Peyer's patch (tissue), 4 donors: Measurements from ENCODE around the gene NBAS. TPM values are rescaled to one million over a fixed set of nuclear protein-coding genes. Genes with fewer than 3 reads are reported as not detected.

Experiments
- DNase-seq, 3 donors: peaks; one replicate each; pipeline ENCODE4 v3.0.0-alpha.2; 2017 to 2019
- H3K27ac ChIP-seq, 4 donors: fragments of 200-600 bp; sonication (generic); one replicate each; pipeline ENCODE4 v1.5.1; 2016 to 2019
- H3K27me3 ChIP-seq, 2 donors: fragments of 200-600 bp; sonication (generic); one replicate each; pipeline ENCODE4 v1.5.1; 2019
- H3K36me3 ChIP-seq, 3 donors: fragments of 200-600 bp; sonication (generic); one replicate each; pipeline ENCODE4 v1.5.1; 2016 to 2019
- H3K4me1 ChIP-seq, 4 donors: fragments of 200-600 bp; sonication (generic); one replicate each; pipeline ENCODE4 v1.5.1; 2016 to 2019
- H3K4me3 ChIP-seq, 4 donors: fragments of 200-600 bp; sonication (generic); 1 replicate in 3 of 4; 2 replicates in 1 of 4; pipeline ENCODE4 v1.5.1; 2016 to 2019; ENCODE audit warnings: mild to moderate bottlenecking in 1 of 4
- H3K9me3 ChIP-seq, 4 donors: fragments of 200-600 bp; sonication (generic); one replicate each; pipeline ENCODE4 v1.5.1; 2016 to 2019; ENCODE audit warnings: mild to moderate bottlenecking in 1 of 4
- POLR2A ChIP-seq, 2 donors: fragments of 450-650 bp; IDR thresholded peaks; one replicate each; pipeline ENCODE4 v1.5.1; 2017; ENCODE audit warnings: antibody characterized with exemption in 2 of 2, mild to moderate bottlenecking in 2 of 2, moderate library complexity in 2 of 2
- total RNA-seq, 4 donors: library from RNA; depleted of rRNA; stranded (reverse); fragments of >200 nt; gene quantifications; one replicate each; pipeline ENCODE4 v1.1.0, GENCODE V29; 2016
- TF ChIP-seq, protein P1 (sequence below), 6 experiments: fragments of 450-650 bp in 4 of 6; fragments of 200-600 bp in 2 of 6; sonication (generic) in 1 of 6; IDR thresholded peaks; one replicate each; pipeline ENCODE4 v1.5.1; 2017 to 2019; ENCODE audit warnings: antibody characterized with exemption in 6 of 6, mild to moderate bottlenecking in 3 of 6, moderate library complexity in 1 of 6

NBAS gene
- total RNA-seq, 4 donors from 2014 or later = 43.2 to 70.2 (median 55.3) TPM

DNA sequence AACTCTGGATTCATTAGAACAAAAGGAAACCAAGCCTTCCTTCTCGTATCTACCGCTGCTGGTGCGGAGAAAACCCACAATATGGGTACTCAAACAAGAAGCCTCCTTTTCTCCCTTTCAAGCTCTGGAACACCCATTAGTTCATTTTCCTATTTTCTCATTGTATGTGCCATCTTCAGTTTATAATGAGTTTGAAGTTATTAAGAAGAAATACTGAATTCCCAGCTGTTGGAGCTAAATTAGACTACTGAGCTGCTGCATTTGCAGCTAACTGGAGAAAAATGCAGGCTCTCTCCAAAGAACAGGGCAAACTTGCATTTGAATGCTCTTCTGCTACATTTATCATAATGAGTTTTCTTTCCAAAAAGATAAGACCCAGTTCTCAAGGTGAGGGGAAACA lies 398.5 kb downstream of the NBAS start:
- Histone ChIP-seq H3K27me3 (no peaks in the 10 kb centered on the region), H3K4me3 (no peak overlapping the region), H3K36me3 (peaks cover 0 to 17% (median 0%) of the 10 kb centered on the region in 3 donors), H3K4me1 (no peaks in the 10 kb centered on the region), H3K27ac (no peak overlapping the region), H3K9me3 (no peaks in the 10 kb centered on the region)
- TF ChIP-seq POLR2A (IDR thresholded peaks at IDR 0.05) = no peak
- TF ChIP-seq, protein P1, sequence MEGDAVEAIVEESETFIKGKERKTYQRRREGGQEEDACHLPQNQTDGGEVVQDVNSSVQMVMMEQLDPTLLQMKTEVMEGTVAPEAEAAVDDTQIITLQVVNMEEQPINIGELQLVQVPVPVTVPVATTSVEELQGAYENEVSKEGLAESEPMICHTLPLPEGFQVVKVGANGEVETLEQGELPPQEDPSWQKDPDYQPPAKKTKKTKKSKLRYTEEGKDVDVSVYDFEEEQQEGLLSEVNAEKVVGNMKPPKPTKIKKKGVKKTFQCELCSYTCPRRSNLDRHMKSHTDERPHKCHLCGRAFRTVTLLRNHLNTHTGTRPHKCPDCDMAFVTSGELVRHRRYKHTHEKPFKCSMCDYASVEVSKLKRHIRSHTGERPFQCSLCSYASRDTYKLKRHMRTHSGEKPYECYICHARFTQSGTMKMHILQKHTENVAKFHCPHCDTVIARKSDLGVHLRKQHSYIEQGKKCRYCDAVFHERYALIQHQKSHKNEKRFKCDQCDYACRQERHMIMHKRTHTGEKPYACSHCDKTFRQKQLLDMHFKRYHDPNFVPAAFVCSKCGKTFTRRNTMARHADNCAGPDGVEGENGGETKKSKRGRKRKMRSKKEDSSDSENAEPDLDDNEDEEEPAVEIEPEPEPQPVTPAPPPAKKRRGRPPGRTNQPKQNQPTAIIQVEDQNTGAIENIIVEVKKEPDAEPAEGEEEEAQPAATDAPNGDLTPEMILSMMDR (IDR thresholded peaks at IDR 0.05) = no peak
- no peak for DNase-seq

DNA sequence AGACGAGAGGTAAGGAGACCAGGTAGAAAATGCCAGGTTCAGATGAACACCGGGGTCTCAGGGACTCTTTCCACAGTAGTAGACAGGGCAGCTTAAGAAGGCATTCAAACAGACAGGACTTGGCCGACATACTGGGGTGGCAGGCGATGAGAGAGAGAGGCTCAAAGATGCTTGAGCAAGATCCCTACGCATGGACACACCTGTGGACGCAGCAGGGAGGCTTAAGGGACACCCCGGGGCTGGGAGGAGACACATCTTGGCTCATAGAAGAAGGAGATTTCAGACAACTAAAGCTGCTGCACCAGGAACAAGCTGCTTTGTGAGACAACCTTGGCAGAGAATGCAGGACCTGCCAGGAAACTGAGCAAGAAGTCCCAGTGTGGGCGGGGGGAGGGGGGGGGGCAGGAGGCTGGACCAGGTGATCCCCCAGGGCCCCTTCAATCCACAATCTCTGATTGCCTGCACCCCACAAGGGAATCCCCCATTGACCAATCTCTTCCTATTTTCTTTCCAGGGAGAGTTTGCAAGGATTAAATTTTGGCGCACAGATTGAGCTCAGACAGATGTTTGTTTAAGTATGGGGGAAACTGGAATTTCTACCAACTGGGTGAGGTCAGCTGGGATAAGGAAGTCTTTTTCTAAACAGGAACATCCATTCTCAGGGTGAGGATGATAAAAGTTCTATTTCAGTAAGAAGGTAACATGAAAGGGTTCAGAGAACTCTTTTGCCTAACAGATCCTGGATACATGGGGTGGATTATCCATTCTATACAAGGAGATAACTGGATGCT lies 400.7 kb downstream of the NBAS start:
- no peak overlapping the region for H3K4me3 ChIP-seq
- no peak for DNase-seq

DNA sequence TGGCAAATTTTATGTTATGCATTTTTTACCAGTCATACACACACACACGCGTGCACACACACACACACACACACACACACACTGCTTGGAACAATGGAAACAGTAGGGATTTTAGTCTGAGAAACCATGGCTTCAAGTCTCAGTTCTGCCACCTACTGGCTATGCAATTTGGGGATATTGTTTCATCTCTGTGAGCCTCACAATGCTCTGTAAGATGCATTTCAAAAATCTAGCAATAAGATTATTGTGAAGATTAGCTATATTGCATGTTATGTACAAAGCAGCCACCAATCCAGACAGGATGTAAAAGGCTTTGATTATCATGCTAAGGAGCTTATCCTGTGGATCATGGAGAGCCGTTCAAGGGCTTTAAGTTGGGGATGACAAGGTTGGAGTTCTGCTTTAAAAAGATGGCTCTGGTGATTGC lies 401.4 kb downstream of the NBAS start:
- Histone ChIP-seq H3K36me3 (no peaks in the 10 kb centered on the region), H3K4me1 (no peaks in the 10 kb centered on the region), H3K27ac (no peak overlapping the region), H3K27me3 (no peaks in the 10 kb centered on the region), H3K4me3 (no peak overlapping the region), H3K9me3 (no peaks in the 10 kb centered on the region)
- DNase-seq = no peak
- no peak for TF ChIP-seq POLR2A (IDR thresholded peaks at IDR 0.05)
- TF ChIP-seq, protein P1 (IDR thresholded peaks at IDR 0.05) = peak in 5 of 6 experiments; percentile 19 to 56 (median 48)

More for the DNA sequence above, 400.7 kb downstream of the NBAS start:
- no peak for TF ChIP-seq POLR2A (IDR thresholded peaks at IDR 0.05)
- TF ChIP-seq, protein P1 (IDR thresholded peaks at IDR 0.05) = no peak
- H3K4me1 ChIP-seq = no peaks in the 10 kb centered on the region
- H3K9me3 ChIP-seq = no peaks in the 10 kb centered on the region
- no peaks in the 10 kb centered on the region for H3K27me3 ChIP-seq
- no peaks in the 10 kb centered on the region for H3K36me3 ChIP-seq
- H3K27ac ChIP-seq = no peak overlapping the region

DNA sequence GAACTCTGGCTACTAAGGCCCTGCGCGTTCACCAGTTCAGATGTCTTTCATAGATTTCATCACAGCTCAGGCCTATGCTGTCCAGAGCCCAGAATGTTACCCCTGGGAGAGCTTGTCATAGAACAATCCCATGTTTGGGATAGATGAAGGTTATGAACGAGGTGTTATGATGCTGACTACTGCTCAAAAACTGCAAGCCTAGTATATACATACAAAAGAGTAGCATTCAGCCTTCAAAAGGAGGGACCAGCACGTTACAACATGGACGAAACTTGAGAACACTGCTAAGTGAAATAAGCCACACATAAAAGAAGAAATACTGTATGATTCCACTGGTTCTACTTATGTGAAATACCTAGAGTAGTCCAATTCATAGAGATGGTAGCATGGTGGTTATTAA lies 401.9 kb downstream of the NBAS start:
- Histone ChIP-seq H3K4me1 (no peaks in the 10 kb centered on the region), H3K4me3 (no peak overlapping the region), H3K27ac (no peak overlapping the region), H3K9me3 (no peaks in the 10 kb centered on the region), H3K36me3 (no peaks in the 10 kb centered on the region), H3K27me3 (no peaks in the 10 kb centered on the region)
- DNase-seq = no peak
- TF ChIP-seq POLR2A (IDR thresholded peaks at IDR 0.05) = no peak
- TF ChIP-seq, protein P1 (IDR thresholded peaks at IDR 0.05) = no peak

DNA sequence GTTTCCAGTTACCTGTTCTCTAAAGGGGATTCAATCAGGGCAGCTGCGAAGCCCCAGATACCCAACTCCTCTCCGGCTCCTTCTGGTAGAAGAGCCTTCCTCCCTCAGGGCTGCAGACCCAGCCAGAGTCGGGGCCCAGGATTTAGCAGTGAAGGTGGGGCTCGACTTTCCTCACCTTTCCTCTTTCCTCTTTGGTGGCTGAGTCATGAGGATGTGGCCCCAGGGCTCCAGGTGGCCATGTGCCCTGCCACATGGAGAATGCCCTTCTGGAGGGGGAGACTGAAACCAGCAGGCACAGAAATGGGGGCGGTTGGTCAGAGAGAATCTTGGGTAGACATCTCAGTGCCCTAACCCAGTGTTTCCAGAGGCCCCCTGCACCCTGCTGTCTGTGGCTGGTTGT lies 402.6 kb downstream of the NBAS start:
- Histone ChIP-seq H3K27me3 (no peaks in the 10 kb centered on the region), H3K4me3 (no peak overlapping the region), H3K36me3 (no peaks in the 10 kb centered on the region), H3K27ac (no peak overlapping the region), H3K4me1 (no peaks in the 10 kb centered on the region), H3K9me3 (no peaks in the 10 kb centered on the region)
- DNase-seq = no peak
- TF ChIP-seq POLR2A (IDR thresholded peaks at IDR 0.05) = no peak
- TF ChIP-seq, protein P1 (IDR thresholded peaks at IDR 0.05) = no peak
